HEK293T (cell line): ENCODE results near the gene TYK2.

Experiments used
- ARNT ChIP-seq: fragments of 450-650 bp; IDR thresholded peaks from 2 replicates; pipeline ENCODE4 v1.6.1; 2017; ENCODE audit warnings: mild to moderate bottlenecking
- BHLHE40 ChIP-seq: fragments of 450-650 bp; IDR thresholded peaks from 2 replicates; pipeline ENCODE4 v1.6.1; 2016; ENCODE audit warnings: mild to moderate bottlenecking, moderate library complexity, borderline replicate concordance
- CTBP1 ChIP-seq: fragments of 450-650 bp; IDR thresholded peaks from 2 replicates; pipeline ENCODE4 v1.6.1; 2016; ENCODE audit warnings: borderline replicate concordance
- FOXA1 ChIP-seq: fragments of 450-650 bp; IDR thresholded peaks from 2 replicates; pipeline ENCODE4 v1.6.1; 2016; ENCODE audit warnings: mild to moderate bottlenecking

GRCh38 chr19:10392120-10392519 is 11.7 kb upstream of the TYK2 start:
- TF ChIP-seq CTBP1 (no peak), FOXA1 (no peak), ARNT (no peak), BHLHE40 (no peak)
